ENCODE measurements around the gene SLC17A3. TPM values are rescaled to one million over a fixed set of nuclear protein-coding genes. Genes with fewer than 3 reads are reported as not detected.

Gene SLC17A3
- total and polyA plus RNA-seq, 9 of the 15 experiments (the other 6 are each of a cell fraction or from before 2014, with no cell fraction given): 0.04 to 0.08 TPM; not detected in 7

- no peak for FAIRE-seq
- TF ChIP-seq CREB1 (IDR thresholded peaks at IDR 0.05) (no peak), CREB1 (CRISPR knock-in tag; IDR thresholded peaks at IDR 0.05) (no peak), LEF1 (IDR thresholded peaks at IDR 0.05) (no peak)
- Histone ChIP-seq H3K9me1 (ENCODE audit: control insufficient read depth, insufficient read depth, low read length) (no peaks in the 10 kb centered on the region), H3K27ac (ENCODE audit: extremely low read depth, low read depth, low read length) (no peak overlapping the region), H3K9ac (ENCODE audit: insufficient read depth in 1 of 2, low read depth in 2 of 2, low read length in 2 of 2) (no peak overlapping the region), H3K4me3 (no peak overlapping the region), H3K27me3 (ENCODE audit: control insufficient read depth in 2 of 2, insufficient read depth in 2 of 2, low read length in 2 of 2) (no peaks in the 10 kb centered on the region), H3K4me1 (replicated peaks in 1 of 2; ENCODE audit: control insufficient read depth in 2 of 2, insufficient read depth in 2 of 2, low read length in 2 of 2) (no peaks in the 10 kb centered on the region), H3K9me3 (replicated peaks; ENCODE audit: control insufficient read depth, insufficient read depth, low read depth, low read length) (no peaks in the 10 kb centered on the region), H3K36me3 (ENCODE audit: control insufficient read depth, insufficient read depth, low read length) (no peaks in the 10 kb centered on the region), H2AFZ (ENCODE audit: low read depth, low read length) (no peak overlapping the region), H3K4me2 (ENCODE audit: insufficient read depth, low read length) (no peak overlapping the region), H3K79me2 (ENCODE audit: control insufficient read depth, insufficient read depth, low read length) (no peaks in the 10 kb centered on the region), H4K20me1 (replicated peaks; ENCODE audit: control insufficient read depth, insufficient read depth, low read length) (no peaks in the 10 kb centered on the region)
- intact Hi-C loops (cut with micrococcal nuclease): no loop called here
- no TSS peak for BruUV-seq (replicated peaks)
- ATAC-seq: no peak
- ChIA-PET POLR2A (no interaction called here), CTCF (ENCODE audit: low intra/inter-chr PET ratio) (no interaction called here)
- WGBS (ENCODE audit: insufficient coverage, low coverage, missing lambda C conversion rate): 0% methylated on average over 2 of the region's 2 CpGs
- DNase-seq (ENCODE audit: extremely low read depth in 1 of 4, low spot score in 3 of 4): no peak
- in situ Hi-C loops (cut with MboI): no loop called here
These were observed 14.6 kb upstream of the SLC17A3 start for GRCh38 chr6:25888626-25889025.

GRCh38 chr6:25886066-25886465, 12.0 kb upstream of the SLC17A3 start:
- FAIRE-seq: no peak
- no peak for TF ChIP-seq ZNF79 (CRISPR knock-in tag; IDR thresholded peaks at IDR 0.05; ENCODE audit: low read depth)
- TF ChIP-seq MTA1 (IDR thresholded peaks at IDR 0.05; ENCODE audit: borderline replicate concordance): no peak
- no peak for TF ChIP-seq MED1 (CRISPR knock-in tag; IDR thresholded peaks at IDR 0.05; ENCODE audit: borderline replicate concordance)
- TF ChIP-seq IRF9 (tag; IDR thresholded peaks at IDR 0.05): no peak
- no peak for TF ChIP-seq PHTF2 (CRISPR knock-in tag; IDR thresholded peaks at IDR 0.05)
- no peak for TF ChIP-seq STAT5B (CRISPR knock-in tag; IDR thresholded peaks at IDR 0.05)
- no peak for TF ChIP-seq UBTF (IDR thresholded peaks at IDR 0.05; ENCODE audit: borderline replicate concordance in 1 of 2, low read depth in 2 of 2, low read length in 2 of 2)
- TF ChIP-seq HINFP (tag; conservative IDR thresholded peaks at IDR 0.05; ENCODE audit: low read depth): no peak
- no peak for TF ChIP-seq STAG1 (CRISPR knock-in tag; IDR thresholded peaks at IDR 0.05; ENCODE audit: borderline replicate concordance)

More at GRCh38 chr6:25886066-25886465, 12.0 kb upstream of the SLC17A3 start:
- no TSS peak for BruUV-seq (replicated peaks)
- ChIA-PET CTCF (ENCODE audit: low intra/inter-chr PET ratio) (no interaction called here), POLR2A (interaction anchor here (0.6 to 1.6 kb wide), 2 partner anchors 12 to 109 kb away, joined by 3 to 4 read pairs; partner anchors contain the start of gene SLC17A3)
- Histone ChIP-seq H3K36me3 (ENCODE audit: control insufficient read depth, insufficient read depth, low read length) (no peaks in the 10 kb centered on the region), H3K9ac (ENCODE audit: insufficient read depth in 1 of 2, low read depth in 2 of 2, low read length in 2 of 2) (no peak overlapping the region), H3K27ac (ENCODE audit: extremely low read depth, low read depth, low read length) (no peak overlapping the region), H3K4me1 (replicated peaks in 1 of 2; ENCODE audit: control insufficient read depth in 2 of 2, insufficient read depth in 2 of 2, low read length in 2 of 2) (peaks cover 0 to 5% of the 10 kb centered on the region in 2 experiments; a peak in 1 of 5 replicates), H3K9me3 (replicated peaks; ENCODE audit: control insufficient read depth, insufficient read depth, low read depth, low read length) (no peaks in the 10 kb centered on the region), H3K4me3 (no peak overlapping the region), H3K27me3 (ENCODE audit: control insufficient read depth in 2 of 2, insufficient read depth in 2 of 2, low read length in 2 of 2) (no peaks in the 10 kb centered on the region), H3K4me2 (ENCODE audit: insufficient read depth, low read length) (no peak overlapping the region), H3K79me2 (ENCODE audit: control insufficient read depth, insufficient read depth, low read length) (no peaks in the 10 kb centered on the region), H3K9me1 (ENCODE audit: control insufficient read depth, insufficient read depth, low read length) (no peaks in the 10 kb centered on the region), H4K20me1 (replicated peaks; ENCODE audit: control insufficient read depth, insufficient read depth, low read length) (no peaks in the 10 kb centered on the region), H2AFZ (ENCODE audit: low read depth, low read length) (no peak overlapping the region)
- WGBS (ENCODE audit: insufficient coverage, low coverage, missing lambda C conversion rate): 2% methylated on average over 2 of the region's 2 CpGs
- intact Hi-C loops (cut with micrococcal nuclease): no loop called here
- in situ Hi-C loops (cut with MboI): no loop called here
- DNase-seq (ENCODE audit: extremely low read depth in 1 of 4, low spot score in 3 of 4) (no peak), ATAC-seq (no peak)
